ENCODE results near the gene UBAP1.

The UBAP1 gene

DNA sequence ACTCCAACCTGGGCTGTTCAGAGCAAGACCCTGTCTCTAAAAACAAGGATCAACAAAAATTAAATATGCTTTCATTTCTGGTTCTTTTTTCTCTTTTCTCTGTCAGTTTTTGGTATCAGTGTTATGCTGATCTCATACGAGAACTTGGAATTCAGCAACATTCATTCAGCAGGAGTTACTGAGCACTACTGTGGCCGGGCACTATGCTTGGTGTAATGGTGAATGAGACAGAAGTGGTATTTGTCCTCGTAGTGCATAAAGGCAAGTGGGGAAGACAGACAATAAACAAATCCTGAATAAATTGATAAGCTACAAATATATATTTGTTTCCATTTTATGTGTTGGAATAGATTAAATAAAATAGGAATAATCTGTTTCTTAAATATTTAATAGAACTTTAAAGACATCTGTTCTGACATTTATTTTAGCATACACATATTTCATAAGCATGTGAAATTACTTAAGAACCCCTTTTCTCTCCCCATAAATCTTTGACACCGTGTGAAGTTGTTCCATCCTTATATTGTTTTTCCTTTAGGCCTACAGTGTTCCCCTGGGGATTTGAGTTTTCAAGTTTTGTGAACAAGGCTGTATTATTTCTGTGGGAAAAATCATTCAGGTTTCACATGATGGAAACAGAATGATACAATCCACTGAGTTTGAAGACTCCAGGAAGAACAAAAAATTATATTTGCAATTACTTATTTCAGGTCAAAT is 24.6 kb downstream of the UBAP1 start:
- H3K14ac ChIP-seq (ENCODE audit: low read length), result no peak overlapping the region
- no peak overlapping the region for H3K4me2 ChIP-seq (ENCODE audit: low read length)
- H3K4me1 ChIP-seq (ENCODE audit: control insufficient read depth in 1 of 2, insufficient read depth in 2 of 2, low read length in 2 of 2), result peaks cover 2 to 3% of the 10 kb centered on the region in 2 experiments
- no peak overlapping the region for H3K23ac ChIP-seq (ENCODE audit: low read length)
- H4K91ac ChIP-seq (ENCODE audit: low read depth, low read length), result no peak overlapping the region
- H2BK5ac ChIP-seq (ENCODE audit: low read depth, low read length, poor library complexity), result no peak overlapping the region
- H3K36me3 ChIP-seq (ENCODE audit: control insufficient read depth in 1 of 2, insufficient read depth in 2 of 2, low read length in 2 of 2), result peaks cover 4 to 7% of the 10 kb centered on the region in 2 experiments
- H2AFZ ChIP-seq (ENCODE audit: insufficient read depth, low read length, poor library complexity), result no peak overlapping the region
- no peak overlapping the region for H2BK120ac ChIP-seq (ENCODE audit: insufficient read depth, low read length, poor library complexity)
- no peak for DNase-seq
- H4K12ac ChIP-seq (ENCODE audit: low read depth, low read length), result no peak overlapping the region
- H3K9ac ChIP-seq (ENCODE audit: low read length), result no peak overlapping the region
- H3K27ac ChIP-seq (ENCODE audit: low read depth, low read length), result no peak overlapping the region
- H3K79me2 ChIP-seq (ENCODE audit: control insufficient read depth, insufficient read depth, low read length, poor library complexity), result peaks cover 2% of the 10 kb centered on the region
- no peak overlapping the region for H3K4ac ChIP-seq (ENCODE audit: low read depth, low read length)
- H2BK12ac ChIP-seq (ENCODE audit: low read length), result no peak overlapping the region
- H3K27me3 ChIP-seq (ENCODE audit: insufficient read depth, low read length), result no peaks in the 10 kb centered on the region
- no peak overlapping the region for H4K8ac ChIP-seq (ENCODE audit: low read depth, low read length)
- no peaks in the 10 kb centered on the region for H3K9me3 ChIP-seq (ENCODE audit: insufficient read depth, low read depth, low read length)
- H3K18ac ChIP-seq (ENCODE audit: low read length), result no peak overlapping the region
- no peak overlapping the region for H3K4me3 ChIP-seq (ENCODE audit: low read depth, low read length)
- H3K79me1 ChIP-seq (ENCODE audit: low read length), result no peaks in the 10 kb centered on the region
- no peak overlapping the region for H2AK5ac ChIP-seq (ENCODE audit: low read length)
- WGBS (ENCODE audit: extremely low coverage, insufficient coverage, insufficient read length), result no CpG with 5 or more reads among the region's 4 CpGs

DNA sequence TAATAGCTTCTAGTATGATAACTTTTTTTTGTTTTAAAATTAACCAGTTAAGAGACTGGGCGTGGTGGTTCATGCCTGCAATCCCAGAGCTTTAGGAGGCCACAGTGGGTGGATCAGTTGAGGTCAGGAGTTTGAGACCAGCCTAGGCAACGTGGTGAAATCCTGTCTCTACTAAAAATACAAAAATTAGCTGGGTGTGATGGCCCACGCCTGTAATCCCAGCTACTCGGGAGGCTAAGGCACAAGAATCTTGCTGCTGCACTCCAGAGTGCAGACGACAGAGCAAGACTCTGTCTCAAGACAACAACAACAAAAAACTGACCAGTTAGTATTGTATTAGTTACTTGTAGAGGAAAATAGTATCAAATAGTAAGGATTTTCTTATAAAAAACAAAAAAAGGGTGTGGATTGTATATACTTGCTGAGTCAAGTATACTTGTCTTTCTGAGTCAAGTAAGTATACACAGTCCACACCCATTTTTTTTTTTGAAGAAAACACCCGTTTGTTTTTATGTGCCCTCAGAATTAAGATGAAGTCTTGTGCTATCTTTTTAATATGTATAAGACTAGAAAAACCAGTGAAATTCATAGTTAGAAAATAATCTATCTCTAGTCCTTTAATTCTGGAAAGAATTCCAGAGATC is 25.3 kb downstream of the UBAP1 start:
- H3K27me3 ChIP-seq (ENCODE audit: insufficient read depth, low read length), result no peaks in the 10 kb centered on the region
- H3K4me1 ChIP-seq (ENCODE audit: control insufficient read depth in 1 of 2, insufficient read depth in 2 of 2, low read length in 2 of 2), result no peaks in the 10 kb centered on the region
- H3K79me1 ChIP-seq (ENCODE audit: low read length), result no peaks in the 10 kb centered on the region
- H3K14ac ChIP-seq (ENCODE audit: low read length), result no peak overlapping the region
- H3K18ac ChIP-seq (ENCODE audit: low read length), result no peak overlapping the region
- H2BK5ac ChIP-seq (ENCODE audit: low read depth, low read length, poor library complexity), result no peak overlapping the region
- no peak overlapping the region for H4K91ac ChIP-seq (ENCODE audit: low read depth, low read length)
- no peak overlapping the region for H3K4me3 ChIP-seq (ENCODE audit: low read depth, low read length)
- WGBS (ENCODE audit: extremely low coverage, insufficient coverage, insufficient read length), result no CpG with 5 or more reads among the region's 6 CpGs
- H2BK120ac ChIP-seq (ENCODE audit: insufficient read depth, low read length, poor library complexity), result no peak overlapping the region
- no peak overlapping the region for H4K12ac ChIP-seq (ENCODE audit: low read depth, low read length)
- H3K9me3 ChIP-seq (ENCODE audit: insufficient read depth, low read depth, low read length), result no peaks in the 10 kb centered on the region
- no peak overlapping the region for H3K9ac ChIP-seq (ENCODE audit: low read length)
- no peak overlapping the region for H2AK5ac ChIP-seq (ENCODE audit: low read length)
- no peak overlapping the region for H2AFZ ChIP-seq (ENCODE audit: insufficient read depth, low read length, poor library complexity)
- H3K27ac ChIP-seq (ENCODE audit: low read depth, low read length), result no peak overlapping the region
- H2BK12ac ChIP-seq (ENCODE audit: low read length), result no peak overlapping the region
- H3K4me2 ChIP-seq (ENCODE audit: low read length), result no peak overlapping the region
- H4K8ac ChIP-seq (ENCODE audit: low read depth, low read length), result no peak overlapping the region
- H3K23ac ChIP-seq (ENCODE audit: low read length), result no peak overlapping the region
- peaks cover 4 to 7% of the 10 kb centered on the region in 2 experiments for H3K36me3 ChIP-seq (ENCODE audit: control insufficient read depth in 1 of 2, insufficient read depth in 2 of 2, low read length in 2 of 2)
- DNase-seq, result no peak
- peaks cover 2% of the 10 kb centered on the region for H3K79me2 ChIP-seq (ENCODE audit: control insufficient read depth, insufficient read depth, low read length, poor library complexity)
- H3K4ac ChIP-seq (ENCODE audit: low read depth, low read length), result no peak overlapping the region

DNA sequence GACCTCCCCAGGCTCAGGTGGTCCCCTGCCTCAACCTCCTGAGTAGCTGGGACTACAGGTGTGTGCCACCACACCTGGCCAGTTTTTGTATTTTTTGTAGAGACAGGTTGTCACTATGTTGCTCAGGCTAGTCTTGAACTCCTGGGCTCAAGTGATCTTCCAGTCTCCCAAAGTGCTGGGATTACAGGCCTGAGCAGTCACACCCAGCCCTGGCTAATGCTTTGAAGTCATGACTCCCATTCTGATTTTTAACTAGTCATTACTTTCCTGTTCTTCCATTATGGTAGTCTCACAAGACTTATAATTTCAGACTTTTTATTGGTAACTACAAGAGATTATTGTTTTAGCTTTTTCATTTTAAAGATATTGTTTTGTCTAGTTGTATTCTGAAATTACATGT is 26.3 kb downstream of the UBAP1 start:
- no peak overlapping the region for H4K12ac ChIP-seq (ENCODE audit: low read depth, low read length)
- H3K27ac ChIP-seq (ENCODE audit: low read depth, low read length), result no peak overlapping the region
- H3K9me3 ChIP-seq (ENCODE audit: insufficient read depth, low read depth, low read length), result no peaks in the 10 kb centered on the region
- H4K91ac ChIP-seq (ENCODE audit: low read depth, low read length), result no peak overlapping the region
- H3K4ac ChIP-seq (ENCODE audit: low read depth, low read length), result no peak overlapping the region
- no peaks in the 10 kb centered on the region for H3K27me3 ChIP-seq (ENCODE audit: insufficient read depth, low read length)
- H2AFZ ChIP-seq (ENCODE audit: insufficient read depth, low read length, poor library complexity), result no peak overlapping the region
- H2BK12ac ChIP-seq (ENCODE audit: low read length), result no peak overlapping the region
- H2BK120ac ChIP-seq (ENCODE audit: insufficient read depth, low read length, poor library complexity), result peak overlapping the region; percentile 51
- no peak overlapping the region for H2AK5ac ChIP-seq (ENCODE audit: low read length)
- H3K79me2 ChIP-seq (ENCODE audit: control insufficient read depth, insufficient read depth, low read length, poor library complexity), result peaks cover 2% of the 10 kb centered on the region
- H3K4me1 ChIP-seq (ENCODE audit: control insufficient read depth in 1 of 2, insufficient read depth in 2 of 2, low read length in 2 of 2), result no peaks in the 10 kb centered on the region
- H3K9ac ChIP-seq (ENCODE audit: low read length), result no peak overlapping the region
- H3K4me3 ChIP-seq (ENCODE audit: low read depth, low read length), result no peak overlapping the region
- DNase-seq, result no peak
- peak overlapping the region; percentile 78 for H3K18ac ChIP-seq (ENCODE audit: low read length)
- no peak overlapping the region for H3K4me2 ChIP-seq (ENCODE audit: low read length)
- no peak overlapping the region for H4K8ac ChIP-seq (ENCODE audit: low read depth, low read length)
- H3K23ac ChIP-seq (ENCODE audit: low read length), result no peak overlapping the region
- H2BK5ac ChIP-seq (ENCODE audit: low read depth, low read length, poor library complexity), result no peak overlapping the region
- H3K14ac ChIP-seq (ENCODE audit: low read length), result no peak overlapping the region
- no peaks in the 10 kb centered on the region for H3K79me1 ChIP-seq (ENCODE audit: low read length)
- H3K36me3 ChIP-seq (ENCODE audit: control insufficient read depth in 1 of 2, insufficient read depth in 2 of 2, low read length in 2 of 2), result peaks cover 4 to 7% of the 10 kb centered on the region in 2 experiments

DNA sequence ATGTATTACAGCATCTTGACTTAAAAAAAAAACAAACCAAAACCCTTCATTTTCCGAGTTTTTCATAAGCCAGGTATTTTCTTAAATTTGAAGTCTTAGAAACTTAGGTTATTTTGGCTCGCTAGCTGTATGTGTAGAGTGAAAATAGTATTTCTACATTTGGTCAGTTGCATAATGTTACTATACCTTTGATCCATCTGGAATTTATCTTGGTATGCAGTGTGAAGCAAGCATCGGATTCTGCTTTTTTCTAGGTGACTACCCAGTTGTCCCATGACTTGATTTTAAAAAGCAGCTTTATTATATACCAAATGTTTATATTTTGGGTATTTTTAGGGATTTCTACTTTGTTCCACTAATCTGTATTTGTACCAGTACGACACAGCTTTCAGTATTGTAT is 27.7 kb downstream of the UBAP1 start:
- Histone ChIP-seq H3K18ac (ENCODE audit: low read length) (no peak overlapping the region), H4K91ac (ENCODE audit: low read depth, low read length) (no peak overlapping the region), H3K14ac (ENCODE audit: low read length) (no peak overlapping the region), H2BK12ac (ENCODE audit: low read length) (no peak overlapping the region), H3K4me1 (ENCODE audit: control insufficient read depth in 1 of 2, insufficient read depth in 2 of 2, low read length in 2 of 2) (no peaks in the 10 kb centered on the region), H2AK5ac (ENCODE audit: low read length) (no peak overlapping the region), H3K4ac (ENCODE audit: low read depth, low read length) (no peak overlapping the region), H3K36me3 (ENCODE audit: control insufficient read depth in 1 of 2, insufficient read depth in 2 of 2, low read length in 2 of 2) (peaks cover under 1% of the 10 kb centered on the region in 2 experiments), H3K23ac (ENCODE audit: low read length) (no peak overlapping the region), H3K4me3 (ENCODE audit: low read depth, low read length) (no peak overlapping the region), H4K12ac (ENCODE audit: low read depth, low read length) (no peak overlapping the region), H3K9ac (ENCODE audit: low read length) (no peak overlapping the region), H3K27ac (ENCODE audit: low read depth, low read length) (no peak overlapping the region), H3K4me2 (ENCODE audit: low read length) (no peak overlapping the region), H2BK120ac (ENCODE audit: insufficient read depth, low read length, poor library complexity) (no peak overlapping the region), H3K79me1 (ENCODE audit: low read length) (no peaks in the 10 kb centered on the region), H3K79me2 (ENCODE audit: control insufficient read depth, insufficient read depth, low read length, poor library complexity) (peaks cover 2% of the 10 kb centered on the region), H2AFZ (ENCODE audit: insufficient read depth, low read length, poor library complexity) (no peak overlapping the region), H4K8ac (ENCODE audit: low read depth, low read length) (no peak overlapping the region), H3K9me3 (ENCODE audit: insufficient read depth, low read depth, low read length) (no peaks in the 10 kb centered on the region), H3K27me3 (ENCODE audit: insufficient read depth, low read length) (no peaks in the 10 kb centered on the region), H2BK5ac (ENCODE audit: low read depth, low read length, poor library complexity) (no peak overlapping the region)
- peak in 1 of 2 donors; percentile 90 for DNase-seq
- WGBS (ENCODE audit: extremely low coverage, insufficient coverage, insufficient read length), result no CpG with 5 or more reads among the region's 4 CpGs
